ENCODE results near the gene S100A7A.

S100A7A gene

GRCh38 chr1:153394391-153394790 lies 21.9 kb upstream of the S100A7A start:
- no peak for DNase-seq (ENCODE audit: low read depth)
- TF ChIP-seq CTCF (IDR thresholded peaks at IDR 0.05; ENCODE audit: insufficient read depth, low read depth, low read length, missing control alignments) = no peak
- no peak overlapping the region for H3K4me3 ChIP-seq (ENCODE audit: low read length)

- no peak overlapping the region for H3K4me3 ChIP-seq (ENCODE audit: low read length)
- TF ChIP-seq CTCF (IDR thresholded peaks at IDR 0.05; ENCODE audit: insufficient read depth, low read depth, low read length, missing control alignments) = no peak
Measured at GRCh38 chr1:153395136-153395685, 21.1 kb upstream of the S100A7A start.

GRCh38 chr1:153395776-153396175 lies 20.5 kb upstream of the S100A7A start:
- H3K4me3 ChIP-seq (ENCODE audit: low read length) = no peak overlapping the region
- DNase-seq (ENCODE audit: low read depth) = no peak
- no peak for TF ChIP-seq CTCF (IDR thresholded peaks at IDR 0.05; ENCODE audit: insufficient read depth, low read depth, low read length, missing control alignments)

More at GRCh38 chr1:153395136-153395685, 21.1 kb upstream of the S100A7A start:
- peak; percentile 84 for DNase-seq (ENCODE audit: low read depth)

GRCh38 chr1:153396461-153396860 lies 19.9 kb upstream of the S100A7A start:
- TF ChIP-seq CTCF (IDR thresholded peaks at IDR 0.05; ENCODE audit: insufficient read depth, low read depth, low read length, missing control alignments) = no peak
- H3K4me3 ChIP-seq (ENCODE audit: low read length) = no peak overlapping the region
- no peak for DNase-seq (ENCODE audit: low read depth)

- TF ChIP-seq CTCF (IDR thresholded peaks at IDR 0.05; ENCODE audit: insufficient read depth, low read depth, low read length, missing control alignments) = no peak
- no peak for DNase-seq (ENCODE audit: low read depth)
- no peak overlapping the region for H3K4me3 ChIP-seq (ENCODE audit: low read length)
Measured at GRCh38 chr1:153397051-153397923, 19.0 kb upstream of the S100A7A start.

GRCh38 chr1:153397924-153398651 lies 18.2 kb upstream of the S100A7A start:
- no peak for DNase-seq (ENCODE audit: low read depth)
- TF ChIP-seq CTCF (IDR thresholded peaks at IDR 0.05; ENCODE audit: insufficient read depth, low read depth, low read length, missing control alignments) = no peak
- H3K4me3 ChIP-seq (ENCODE audit: low read length) = no peak overlapping the region

Data from epithelial cell of esophagus (primary cell).